CD4-positive, alpha-beta T cell treated with Interleukin-4 for 1 hour (primary cell): Measurements from ENCODE around the gene ANKRD16.
"Not testable (repeated sequence)": the region's sequence is repeated elsewhere in the genome, so short reads cannot be mapped to it uniquely, and the experiment has no call there.

Source experiments
- DNase-seq, 2 donors: peaks; one replicate each; pipeline ENCODE4 v3.0.0-alpha.2; 2020 to 2022

ANKRD16 gene

DNA sequence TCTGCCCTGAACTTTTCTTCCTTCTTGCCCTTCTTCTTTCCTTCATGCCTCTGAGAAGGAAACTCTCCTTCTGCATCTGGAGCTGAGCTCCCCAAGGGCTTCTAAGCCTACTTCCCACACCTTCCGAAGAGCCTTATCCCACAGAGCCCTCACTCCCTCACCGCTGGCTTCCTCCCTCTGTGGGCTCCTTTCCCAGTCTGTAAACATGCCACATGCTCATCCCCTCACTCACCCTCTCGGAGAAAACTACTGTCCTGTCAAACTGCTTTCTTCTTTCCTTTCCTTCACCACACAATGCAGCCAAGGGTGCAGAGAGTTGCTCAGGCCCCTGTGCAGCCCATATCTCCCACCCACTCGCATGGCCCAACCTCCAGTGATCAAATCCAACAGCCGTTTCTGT, 18.1 kb downstream of the ANKRD16 start:
- no peak for DNase-seq

GRCh38 chr10:5869156-5869555, 20.5 kb downstream of the ANKRD16 start:
- DNase-seq: no peak

DNA sequence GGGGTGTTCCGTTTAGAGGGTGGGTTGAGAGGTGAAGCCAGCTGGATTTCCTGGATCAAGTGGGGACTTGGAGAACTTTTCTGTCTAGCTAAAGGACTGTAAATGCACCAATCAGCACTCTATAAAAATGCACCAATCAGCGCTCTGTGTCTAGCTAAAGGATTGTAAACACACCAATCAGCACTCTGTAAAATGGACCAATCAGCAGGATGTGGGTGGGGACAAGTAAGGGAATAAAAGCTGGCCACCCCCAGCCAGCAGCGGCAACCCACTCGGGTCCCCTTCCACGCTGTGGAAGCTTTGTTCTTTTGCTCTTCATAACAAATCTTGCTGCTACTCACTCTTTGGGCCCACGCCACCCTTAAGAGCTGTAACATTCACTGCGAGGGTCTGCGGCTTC, 21.3 kb downstream of the ANKRD16 start:
- DNase-seq: not testable (repeated sequence)

GRCh38 chr10:5867091-5867615, 22.5 kb downstream of the ANKRD16 start:
- not testable (repeated sequence) for DNase-seq

- not testable (repeated sequence) for DNase-seq
These were observed 23.1 kb downstream of the ANKRD16 start for GRCh38 chr10:5866451-5867081.

DNA sequence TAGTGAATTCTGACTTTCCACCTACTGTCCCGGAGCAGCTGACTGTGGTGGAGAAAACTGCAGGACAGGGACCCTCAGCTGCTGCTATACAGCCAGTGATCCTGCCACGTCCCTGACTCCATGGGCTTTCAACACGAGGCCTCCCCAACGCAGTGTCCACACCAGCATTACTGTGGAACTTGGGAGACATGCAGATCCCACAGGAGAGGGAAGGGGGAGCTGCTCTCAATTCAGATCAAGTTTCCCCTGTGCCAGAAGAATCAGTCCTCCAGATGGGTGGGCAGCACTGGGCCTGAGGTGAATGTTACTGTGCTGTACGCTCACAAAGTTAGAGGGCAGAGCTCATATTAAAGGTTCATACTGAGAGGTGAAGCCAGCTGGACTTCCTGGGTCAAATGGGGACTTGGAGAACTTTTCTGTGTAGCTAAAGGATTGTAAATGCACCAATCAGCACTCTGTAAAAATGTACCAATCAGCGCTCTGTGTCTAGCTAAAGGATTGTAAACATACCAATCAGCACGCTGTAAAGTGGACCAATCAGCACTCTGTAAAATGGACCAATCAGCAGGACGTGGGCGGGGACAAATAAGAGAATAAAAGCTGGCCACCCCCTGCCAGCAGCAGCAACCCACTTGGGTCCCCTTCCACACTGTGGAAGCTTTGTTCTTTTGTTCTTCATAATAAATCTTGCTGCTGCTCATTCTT, 26.6 kb downstream of the ANKRD16 start:
- not testable (repeated sequence) for DNase-seq

GRCh38 chr10:5862360-5862961, 27.2 kb downstream of the ANKRD16 start:
- DNase-seq: no peak

DNA sequence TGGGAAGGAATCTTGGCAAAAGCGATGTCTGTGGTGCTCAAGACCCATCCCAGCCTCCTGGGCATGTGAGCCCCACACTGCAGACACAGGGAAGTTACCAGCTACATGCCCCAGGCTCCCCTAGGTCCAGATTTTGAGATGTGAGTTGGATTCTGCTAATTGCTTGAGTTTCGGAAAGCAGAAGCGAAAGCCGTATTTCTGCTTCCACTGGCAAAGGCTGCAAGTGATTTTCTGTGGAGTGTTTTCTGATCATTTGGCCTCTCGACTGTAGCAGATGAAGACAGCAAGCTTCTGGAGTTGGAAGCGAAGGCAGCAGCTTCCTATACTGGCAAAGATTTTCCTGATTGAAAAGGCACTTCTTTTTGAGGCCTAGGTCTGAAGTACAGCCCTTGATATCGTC, 29.6 kb downstream of the ANKRD16 start:
- no peak for DNase-seq

DNA sequence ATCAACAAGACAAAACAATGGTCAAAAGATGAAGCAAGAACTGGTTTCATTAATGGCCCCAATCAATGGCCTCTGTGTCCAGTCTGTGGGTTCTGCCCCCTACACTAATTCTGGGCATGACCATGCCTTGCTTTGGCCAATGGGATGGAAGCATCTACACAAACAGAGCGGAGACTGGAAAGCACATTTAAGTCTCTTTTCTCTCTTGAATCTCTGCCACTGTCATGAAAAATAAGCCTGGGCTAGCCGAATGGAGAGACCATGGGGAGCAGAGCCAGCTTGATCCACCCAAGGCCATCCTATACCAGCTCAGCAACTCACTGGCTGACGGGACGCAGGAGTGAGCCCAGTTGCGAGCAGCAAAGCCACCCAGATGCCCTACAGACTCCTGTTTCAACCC, 30.9 kb downstream of the ANKRD16 start:
- no peak for DNase-seq

DNA sequence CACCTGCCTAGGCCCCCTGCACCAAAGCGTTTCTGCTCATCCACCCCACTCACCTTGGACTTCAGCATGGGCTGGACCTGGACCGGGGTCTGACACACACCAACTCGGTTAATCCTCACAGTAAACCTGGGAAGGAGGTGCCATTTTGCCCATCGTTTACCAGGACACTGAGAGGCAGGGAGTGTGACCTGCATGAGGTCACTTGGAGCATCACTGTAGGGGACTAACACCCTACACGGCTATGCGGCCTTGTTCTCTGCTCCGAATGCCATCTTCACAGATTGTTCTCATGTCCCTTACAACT, 33.0 kb downstream of the ANKRD16 start:
- DNase-seq: no peak

- no peak for DNase-seq
These were observed 33.6 kb downstream of the ANKRD16 start for GRCh38 chr10:5855979-5856700.

GRCh38 chr10:5854131-5854475, 35.6 kb downstream of the ANKRD16 start:
- no peak for DNase-seq

GRCh38 chr10:5846667-5847066, 43.0 kb downstream of the ANKRD16 start:
- not testable (repeated sequence) for DNase-seq

GRCh38 chr10:5844345-5845055, 45.2 kb downstream of the ANKRD16 start:
- DNase-seq: no peak

DNA sequence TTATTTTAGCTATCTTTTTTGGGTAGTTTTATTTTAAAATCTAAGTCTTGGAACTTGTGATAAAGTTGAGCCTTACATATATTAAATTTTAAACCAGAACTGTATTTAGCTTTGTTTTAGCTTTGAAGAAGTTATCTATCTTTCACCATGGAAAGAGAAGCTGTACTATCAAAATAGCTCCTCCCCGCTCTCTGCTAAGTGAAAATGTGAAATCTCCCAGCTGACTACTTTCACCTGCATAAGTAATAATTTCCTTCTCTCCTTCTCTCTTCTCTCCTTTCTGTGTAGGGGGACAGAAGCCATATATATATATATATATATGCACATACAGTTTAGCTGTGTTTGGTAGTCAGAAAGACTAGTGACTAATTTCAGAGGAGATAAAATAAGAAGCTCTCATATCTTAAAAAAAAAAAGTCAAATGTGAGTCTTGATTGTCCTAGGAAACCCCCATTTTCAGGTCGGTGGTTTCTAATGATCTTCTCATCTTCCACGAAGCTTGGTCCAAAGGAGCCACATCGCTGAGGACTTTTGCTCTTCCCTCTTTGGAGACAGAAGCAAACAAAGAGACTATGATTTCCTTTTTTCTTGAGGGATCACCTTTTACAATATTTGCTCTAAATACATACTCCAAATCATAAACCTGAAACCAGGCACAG, 45.9 kb downstream of the ANKRD16 start:
- no peak for DNase-seq

DNA sequence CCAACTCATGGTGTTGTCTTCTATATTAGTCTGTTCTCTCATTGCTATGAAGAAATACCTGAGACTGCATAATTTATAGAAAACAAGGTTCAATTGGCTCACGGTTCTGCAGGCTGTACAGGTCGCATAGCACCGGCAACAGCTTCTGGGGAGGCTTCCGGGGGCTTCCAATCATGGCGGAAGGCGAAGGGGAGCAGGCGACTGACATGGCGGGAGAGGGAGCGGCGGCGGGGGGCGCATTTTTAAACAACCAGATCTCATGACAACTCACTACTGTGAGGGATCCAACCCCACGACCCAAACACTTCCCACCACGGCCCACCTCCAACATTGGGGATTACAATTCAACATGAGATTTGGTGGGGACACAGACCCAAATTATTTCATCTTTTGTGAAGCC, 47.7 kb downstream of the ANKRD16 start:
- no peak for DNase-seq

DNA sequence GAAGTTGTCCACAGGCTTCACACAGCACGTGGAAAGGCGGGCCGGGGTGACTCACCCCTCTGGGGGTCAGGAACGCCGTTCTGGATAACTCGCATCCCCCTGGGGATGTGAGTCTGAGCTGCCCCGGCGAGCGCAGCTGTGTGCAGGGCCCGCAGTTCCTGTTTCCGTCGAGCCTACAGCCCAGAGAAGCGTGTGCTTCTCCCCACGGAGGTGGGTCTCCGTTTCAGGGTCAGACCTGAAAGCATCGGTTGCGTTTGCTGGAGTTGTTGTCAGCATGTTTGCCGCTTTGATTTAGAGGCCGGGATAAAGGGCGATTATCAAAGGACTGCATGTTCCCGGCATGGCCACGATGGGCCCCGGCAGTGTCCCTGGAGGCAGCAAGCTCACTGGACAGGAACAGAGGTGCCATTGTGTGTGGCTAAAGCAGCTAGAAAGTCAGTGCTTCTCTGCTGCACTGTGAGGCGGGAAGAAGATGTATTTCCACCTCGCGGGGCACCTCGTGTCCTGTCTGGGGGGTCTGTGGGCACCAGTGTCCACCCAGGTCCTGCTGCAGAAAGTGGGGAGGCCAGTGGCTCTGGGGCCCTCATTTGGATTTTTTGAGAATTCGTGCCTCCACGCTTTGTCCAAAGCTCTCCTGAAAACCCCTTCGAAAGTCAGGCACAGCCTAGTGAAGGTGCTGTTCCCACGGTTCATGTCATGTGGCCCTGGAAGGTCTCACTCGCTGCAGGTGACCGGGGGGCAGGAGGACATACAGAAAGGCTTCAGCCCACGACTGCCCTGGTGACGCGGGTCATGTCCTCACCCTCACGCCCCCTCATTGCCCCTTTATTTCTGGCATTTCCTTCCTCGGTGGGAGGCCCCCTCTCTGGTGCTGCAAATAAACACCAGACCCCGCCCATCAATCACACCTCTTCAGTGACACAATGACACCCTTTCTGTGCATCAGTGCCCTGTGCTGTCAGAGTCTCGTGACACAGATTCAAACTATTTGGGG, 49.1 kb downstream of the ANKRD16 start:
- DNase-seq: peak in 1 of 2 donors; percentile 87

- DNase-seq: not testable (repeated sequence)
These were observed 53.5 kb downstream of the ANKRD16 start for GRCh38 chr10:5836181-5836580.

DNA sequence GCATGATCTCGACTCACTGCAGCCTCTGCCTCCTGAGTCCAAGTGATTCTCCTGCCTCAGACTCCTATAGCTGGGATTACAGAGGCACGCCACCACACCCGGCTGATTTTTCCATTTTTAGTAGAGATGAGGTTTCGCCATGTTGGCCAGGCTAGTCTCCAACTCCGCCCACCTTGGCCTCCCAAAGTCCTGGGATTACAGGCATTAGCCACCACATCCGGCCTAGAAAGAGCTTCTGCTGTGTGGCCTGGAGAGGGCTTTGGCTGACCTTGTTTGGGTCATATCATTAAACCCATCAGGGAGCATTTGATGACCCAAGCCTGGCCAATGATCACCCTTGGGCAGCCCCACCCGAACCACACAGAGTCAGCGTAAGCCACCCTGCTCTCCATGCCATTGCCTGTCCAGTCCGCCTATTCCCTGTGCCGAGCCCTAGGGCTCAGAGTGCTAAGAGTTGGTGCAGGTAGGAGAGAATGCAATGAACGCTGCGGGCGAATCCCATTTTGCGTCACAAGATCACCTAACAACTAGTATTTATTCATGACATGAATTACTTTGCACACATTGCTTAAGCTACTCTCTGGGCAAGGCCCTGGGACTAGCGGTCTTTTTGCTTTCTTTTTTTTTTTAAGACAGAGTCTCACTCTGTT, 54.1 kb downstream of the ANKRD16 start:
- DNase-seq: no peak

DNA sequence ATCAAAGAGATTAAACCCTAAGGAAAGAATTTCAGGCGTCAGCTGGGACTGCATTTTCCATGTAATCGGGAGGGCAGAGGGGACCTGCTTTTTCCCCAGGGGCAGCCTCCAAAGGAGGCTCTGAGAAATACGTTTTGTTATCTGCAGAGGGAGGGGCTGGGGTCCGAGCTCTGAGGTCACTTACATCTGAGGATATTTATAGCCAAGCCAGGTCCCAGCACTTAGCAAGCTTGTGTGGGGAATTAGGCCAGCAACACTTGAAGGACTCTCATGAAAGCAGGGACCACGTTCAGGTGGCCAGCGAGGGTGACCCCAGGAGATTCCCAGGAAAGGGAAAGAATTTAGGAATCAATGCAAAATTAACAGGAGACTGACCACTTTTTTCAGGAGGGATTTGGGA, 55.9 kb downstream of the ANKRD16 start:
- DNase-seq: no peak

- no peak for DNase-seq
These were observed 56.7 kb downstream of the ANKRD16 start for GRCh38 chr10:5832946-5833345.
